ENCODE data around the gene TMEM38B. TPM values are rescaled to one million over a fixed set of nuclear protein-coding genes. Genes with fewer than 3 reads are reported as not detected.

TMEM38B gene
- polyA plus RNA-seq, 4 donors, result 2.9 to 44.6 (median 10.2) TPM

- Histone ChIP-seq H3K9me3 (ENCODE audit: control insufficient read depth in 2 of 2, insufficient read depth in 1 of 2, low read depth in 1 of 2, low read length in 1 of 2) (no peaks in the 10 kb centered on the region), H3K4me1 (ENCODE audit: control insufficient read depth in 3 of 3, insufficient read depth in 2 of 3, low read depth in 1 of 3, low read length in 2 of 3) (peaks cover 0 to 4% (median under 1%) of the 10 kb centered on the region in 3 donors), H3K4me3 (ENCODE audit: low read depth in 1 of 3, low read length in 3 of 3) (no peak overlapping the region), H3K27me3 (ENCODE audit: control insufficient read depth in 3 of 3, insufficient read depth in 3 of 3, low read length in 3 of 3) (peaks cover 0 to 11% (median 8%) of the 10 kb centered on the region in 3 donors), H3K36me3 (ENCODE audit: control insufficient read depth in 3 of 3, insufficient read depth in 2 of 3, low read depth in 1 of 3, low read length in 3 of 3) (no peaks in the 10 kb centered on the region), H3K27ac (ENCODE audit: low read depth in 1 of 3, low read length in 2 of 3) (no peak overlapping the region)
- no peak for DNase-seq
- FAIRE-seq, result no peak
- 87 to 97% (median 92%) methylated on average over 4 of the region's 4 CpGs for WGBS, 3 donors
Observed at GRCh38 chr9:105661011-105661410, 33.3 kb upstream of the TMEM38B start.

- Histone ChIP-seq H3K9me3 (ENCODE audit: control insufficient read depth in 2 of 2, insufficient read depth in 1 of 2, low read depth in 1 of 2, low read length in 1 of 2) (no peaks in the 10 kb centered on the region), H3K27ac (ENCODE audit: low read depth in 1 of 3, low read length in 2 of 3) (no peak within 1 kb of the TSS), H3K27me3 (ENCODE audit: control insufficient read depth in 3 of 3, insufficient read depth in 3 of 3, low read length in 3 of 3) (peaks cover 0 to 2% (median 2%) of the 10 kb centered on the region in 3 donors), H3K4me3 (ENCODE audit: low read depth in 1 of 3, low read length in 3 of 3) (no peak within 1 kb of the TSS), H3K36me3 (ENCODE audit: control insufficient read depth in 3 of 3, insufficient read depth in 2 of 3, low read depth in 1 of 3, low read length in 3 of 3) (no peaks in the 10 kb centered on the region), H3K4me1 (ENCODE audit: control insufficient read depth in 3 of 3, insufficient read depth in 2 of 3, low read depth in 1 of 3, low read length in 2 of 3) (no peaks in the 10 kb centered on the region)
- WGBS, 3 donors, result 85 to 86% (median 85%) methylated on average over 12 of the region's 12 CpGs
- DNase-seq, result no peak
- no peak for FAIRE-seq
Observed at GRCh38 chr9:105662184-105663104, 31.9 kb upstream of the TMEM38B start, which contains the start of gene TAL2. Gene TAL2, plus strand, starts transcription at chr9:105662457. Its CDS starts 40 bp downstream, at chr9:105662497.

GRCh38 chr9:105663914-105664313, 30.4 kb upstream of the TMEM38B start:
- no peak for DNase-seq
- 72 to 84% (median 81%) methylated on average over 5 of the region's 5 CpGs for WGBS, 3 donors
- Histone ChIP-seq H3K9me3 (ENCODE audit: control insufficient read depth in 2 of 2, insufficient read depth in 1 of 2, low read depth in 1 of 2, low read length in 1 of 2) (no peaks in the 10 kb centered on the region), H3K4me1 (ENCODE audit: control insufficient read depth in 3 of 3, insufficient read depth in 2 of 3, low read depth in 1 of 3, low read length in 2 of 3) (no peaks in the 10 kb centered on the region), H3K27ac (ENCODE audit: low read depth in 1 of 3, low read length in 2 of 3) (no peak overlapping the region), H3K4me3 (ENCODE audit: low read depth in 1 of 3, low read length in 3 of 3) (no peak overlapping the region), H3K36me3 (ENCODE audit: control insufficient read depth in 3 of 3, insufficient read depth in 2 of 3, low read depth in 1 of 3, low read length in 3 of 3) (no peaks in the 10 kb centered on the region), H3K27me3 (ENCODE audit: control insufficient read depth in 3 of 3, insufficient read depth in 3 of 3, low read length in 3 of 3) (no peaks in the 10 kb centered on the region)
- FAIRE-seq, result no peak

- H3K27me3 ChIP-seq (ENCODE audit: control insufficient read depth in 3 of 3, insufficient read depth in 3 of 3, low read length in 3 of 3), result no peaks in the 10 kb centered on the region
- 15 to 38% (median 21%) methylated on average over 4 of the region's 4 CpGs for WGBS, 3 donors
- FAIRE-seq, result no peak
- no peaks in the 10 kb centered on the region for H3K9me3 ChIP-seq (ENCODE audit: control insufficient read depth in 2 of 2, insufficient read depth in 1 of 2, low read depth in 1 of 2, low read length in 1 of 2)
- peak in 1 of 2 donors; percentile 2 for DNase-seq
- H3K4me3 ChIP-seq (ENCODE audit: low read depth in 1 of 3, low read length in 3 of 3), result no peak overlapping the region
- no peak overlapping the region for H3K27ac ChIP-seq (ENCODE audit: low read depth in 1 of 3, low read length in 2 of 3)
- no peaks in the 10 kb centered on the region for H3K36me3 ChIP-seq (ENCODE audit: control insufficient read depth in 3 of 3, insufficient read depth in 2 of 3, low read depth in 1 of 3, low read length in 3 of 3)
- no peaks in the 10 kb centered on the region for H3K4me1 ChIP-seq (ENCODE audit: control insufficient read depth in 3 of 3, insufficient read depth in 2 of 3, low read depth in 1 of 3, low read length in 2 of 3)
Observed at GRCh38 chr9:105667867-105668266, 26.5 kb upstream of the TMEM38B start.

GRCh38 chr9:105670315-105670714, 24.0 kb upstream of the TMEM38B start:
- no peaks in the 10 kb centered on the region for H3K9me3 ChIP-seq (ENCODE audit: control insufficient read depth in 2 of 2, insufficient read depth in 1 of 2, low read depth in 1 of 2, low read length in 1 of 2)
- FAIRE-seq (no peak), DNase-seq (no peak)
- H3K27ac ChIP-seq (ENCODE audit: low read depth in 1 of 3, low read length in 2 of 3), result no peak overlapping the region
- no peaks in the 10 kb centered on the region for H3K27me3 ChIP-seq (ENCODE audit: control insufficient read depth in 3 of 3, insufficient read depth in 3 of 3, low read length in 3 of 3)
- H3K4me3 ChIP-seq (ENCODE audit: low read depth in 1 of 3, low read length in 3 of 3), result no peak overlapping the region
- H3K4me1 ChIP-seq (ENCODE audit: control insufficient read depth in 3 of 3, insufficient read depth in 2 of 3, low read depth in 1 of 3, low read length in 2 of 3), result peaks cover 0 to 4% (median 0%) of the 10 kb centered on the region in 3 donors
- WGBS, 3 donors, result 68 to 85% (median 71%) methylated on average over 3 of the region's 3 CpGs
- no peaks in the 10 kb centered on the region for H3K36me3 ChIP-seq (ENCODE audit: control insufficient read depth in 3 of 3, insufficient read depth in 2 of 3, low read depth in 1 of 3, low read length in 3 of 3)

DNA sequence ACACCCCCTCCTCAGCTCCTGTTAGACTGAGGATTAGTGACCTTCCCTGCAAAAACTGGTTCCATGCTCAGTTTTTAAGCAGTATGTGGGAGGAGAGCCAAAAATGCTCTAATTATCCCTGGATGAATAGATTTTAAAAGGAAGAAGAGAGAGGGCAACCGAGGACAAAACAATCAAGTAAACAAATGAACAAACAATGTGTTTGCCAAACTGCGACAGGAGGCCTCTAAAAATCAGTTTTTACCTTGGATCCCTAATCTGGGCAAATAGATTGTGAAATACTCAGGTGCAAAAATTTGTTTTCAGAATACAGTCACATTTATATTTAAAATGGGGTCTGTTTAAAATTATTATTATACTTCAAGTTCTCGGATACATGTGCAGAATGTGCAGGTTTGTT, 23.6 kb upstream of the TMEM38B start:
- Histone ChIP-seq H3K27ac (ENCODE audit: low read depth in 1 of 3, low read length in 2 of 3) (no peak overlapping the region), H3K27me3 (ENCODE audit: control insufficient read depth in 3 of 3, insufficient read depth in 3 of 3, low read length in 3 of 3) (no peaks in the 10 kb centered on the region), H3K4me3 (ENCODE audit: low read depth in 1 of 3, low read length in 3 of 3) (no peak overlapping the region), H3K9me3 (ENCODE audit: control insufficient read depth in 2 of 2, insufficient read depth in 1 of 2, low read depth in 1 of 2, low read length in 1 of 2) (no peaks in the 10 kb centered on the region), H3K36me3 (ENCODE audit: control insufficient read depth in 3 of 3, insufficient read depth in 2 of 3, low read depth in 1 of 3, low read length in 3 of 3) (no peaks in the 10 kb centered on the region), H3K4me1 (ENCODE audit: control insufficient read depth in 3 of 3, insufficient read depth in 2 of 3, low read depth in 1 of 3, low read length in 2 of 3) (peaks cover 0 to 4% (median 0%) of the 10 kb centered on the region in 3 donors)
- no peak for FAIRE-seq
- no peak for DNase-seq
- 79 to 88% (median 85%) methylated on average over 3 of the region's 3 CpGs for WGBS, 3 donors

DNA sequence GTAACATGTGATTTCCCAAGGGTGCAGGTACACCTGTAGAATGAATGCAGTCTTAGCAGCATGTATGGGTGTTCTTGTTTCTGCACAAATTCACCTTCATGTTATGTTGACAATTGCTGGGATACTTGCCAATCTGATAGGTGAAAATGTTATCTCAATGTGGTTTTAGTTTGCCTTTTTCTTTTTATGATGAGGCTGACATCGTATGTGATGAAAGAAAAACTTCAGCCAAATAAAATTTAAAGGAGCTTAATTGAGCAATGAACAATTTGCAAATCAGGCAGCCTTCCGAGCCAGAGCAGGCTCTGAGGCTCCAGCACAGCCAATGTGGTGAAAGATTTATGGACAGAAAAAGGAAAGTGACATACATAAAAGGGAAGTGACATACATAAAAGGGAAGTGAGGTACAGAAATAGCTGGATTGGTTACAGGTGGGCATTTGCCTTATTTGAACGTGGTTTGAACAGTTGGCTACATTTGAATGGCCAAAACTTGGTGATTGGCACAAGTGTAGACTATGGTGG, 21.6 kb upstream of the TMEM38B start:
- DNase-seq, result no peak
- Histone ChIP-seq H3K4me1 (ENCODE audit: control insufficient read depth in 3 of 3, insufficient read depth in 2 of 3, low read depth in 1 of 3, low read length in 2 of 3) (peaks cover 0 to 4% (median 0%) of the 10 kb centered on the region in 3 donors), H3K27me3 (ENCODE audit: control insufficient read depth in 3 of 3, insufficient read depth in 3 of 3, low read length in 3 of 3) (no peaks in the 10 kb centered on the region), H3K9me3 (ENCODE audit: control insufficient read depth in 2 of 2, insufficient read depth in 1 of 2, low read depth in 1 of 2, low read length in 1 of 2) (no peaks in the 10 kb centered on the region), H3K27ac (ENCODE audit: low read depth in 1 of 3, low read length in 2 of 3) (no peak overlapping the region), H3K36me3 (ENCODE audit: control insufficient read depth in 3 of 3, insufficient read depth in 2 of 3, low read depth in 1 of 3, low read length in 3 of 3) (no peaks in the 10 kb centered on the region), H3K4me3 (ENCODE audit: low read depth in 1 of 3, low read length in 3 of 3) (no peak overlapping the region)
- 12 to 27% (median 23%) methylated on average over 3 of the region's 3 CpGs for WGBS, 3 donors
- FAIRE-seq, result no peak

GRCh38 chr9:105673850-105674387, 20.4 kb upstream of the TMEM38B start:
- Histone ChIP-seq H3K4me1 (ENCODE audit: control insufficient read depth in 3 of 3, insufficient read depth in 2 of 3, low read depth in 1 of 3, low read length in 2 of 3) (peaks cover 0 to 4% (median 0%) of the 10 kb centered on the region in 3 donors), H3K27ac (ENCODE audit: low read depth in 1 of 3, low read length in 2 of 3) (no peak overlapping the region), H3K27me3 (ENCODE audit: control insufficient read depth in 3 of 3, insufficient read depth in 3 of 3, low read length in 3 of 3) (no peaks in the 10 kb centered on the region), H3K9me3 (ENCODE audit: control insufficient read depth in 2 of 2, insufficient read depth in 1 of 2, low read depth in 1 of 2, low read length in 1 of 2) (no peaks in the 10 kb centered on the region), H3K4me3 (ENCODE audit: low read depth in 1 of 3, low read length in 3 of 3) (no peak overlapping the region), H3K36me3 (ENCODE audit: control insufficient read depth in 3 of 3, insufficient read depth in 2 of 3, low read depth in 1 of 3, low read length in 3 of 3) (no peaks in the 10 kb centered on the region)
- DNase-seq, result no peak
- FAIRE-seq, result no peak
- WGBS, 3 donors, result 71 to 82% (median 80%) methylated on average over 3 of the region's 3 CpGs
